Stimulated activated CD4-positive, alpha-beta T cell treated with anti-CD3 and anti-CD28 coated beads, Interleukin-1b, Interleukin-23, amount 100 ng/mL, for 4 hours (primary cell): ENCODE results near the gene DGUOK.
A peak's percentile ranks its signal among the peaks of the same experiment; 100 is the strongest.

Source experiments
- DNase-seq, 2 donors: peaks; one replicate each; pipeline ENCODE4 v3.0.0-alpha.2; 2020; ENCODE audit warnings: low read depth in 2 of 2

Gene DGUOK

GRCh38 chr2:73979686-73980085 is 53.0 kb downstream of the DGUOK start:
- no peak for DNase-seq

GRCh38 chr2:73980566-73980965 is 53.9 kb downstream of the DGUOK start:
- DNase-seq, result no peak

- no peak for DNase-seq
These were observed 54.7 kb downstream of the DGUOK start for GRCh38 chr2:73981081-73982001.

- DNase-seq, result no peak
These were observed 55.5 kb downstream of the DGUOK start for GRCh38 chr2:73982140-73982617.

GRCh38 chr2:73983322-73984202 is 56.9 kb downstream of the DGUOK start:
- no peak for DNase-seq

- DNase-seq, result peak; percentile 57 to 72
These were observed 57.7 kb downstream of the DGUOK start, which contains the start of gene TET3 for GRCh38 chr2:73984203-73984921. Gene TET3, plus strand, starts transcription at chr2:73984910. Its CDS starts 1,494 bp downstream, at chr2:73986404.

GRCh38 chr2:73984922-73985307 is 58.2 kb downstream of the DGUOK start:
- peak; percentile 50 to 70 for DNase-seq

GRCh38 chr2:73985308-73986084 is 58.8 kb downstream of the DGUOK start:
- peak; percentile 66 to 71 for DNase-seq

GRCh38 chr2:73986085-73986681 is 59.5 kb downstream of the DGUOK start:
- no peak for DNase-seq

- DNase-seq, result no peak
These were observed 60.6 kb downstream of the DGUOK start for GRCh38 chr2:73987109-73987947.

GRCh38 chr2:73987948-73988700 is 61.4 kb downstream of the DGUOK start:
- DNase-seq, result no peak

- DNase-seq, result no peak
These were observed 63.3 kb downstream of the DGUOK start for GRCh38 chr2:73989972-73990371.

GRCh38 chr2:73990531-73990930 is 63.9 kb downstream of the DGUOK start:
- no peak for DNase-seq

GRCh38 chr2:73992036-73992435 is 65.4 kb downstream of the DGUOK start:
- DNase-seq, result no peak

- DNase-seq, result no peak
These were observed 66.7 kb downstream of the DGUOK start for GRCh38 chr2:73993376-73993775.

- DNase-seq, result no peak
These were observed 67.1 kb downstream of the DGUOK start for GRCh38 chr2:73993778-73994177.

GRCh38 chr2:73994178-73994831 is 67.6 kb downstream of the DGUOK start:
- no peak for DNase-seq

GRCh38 chr2:73995810-73996209 is 69.1 kb downstream of the DGUOK start:
- no peak for DNase-seq
